H1 (cell line): ENCODE results near the gene PLXNA4.

Source experiments
- ATF3 ChIP-seq: IDR thresholded peaks from 2 replicates; pipeline ENCODE4 v1.6.1; 2011; ENCODE audit warnings: low read depth, mild to moderate bottlenecking, low read length; ENCODE audit not compliant: insufficient read depth
- CEBPB ChIP-seq: IDR thresholded peaks from 2 replicates; pipeline ENCODE4 v1.6.1; 2012; ENCODE audit warnings: low read depth, low read length
- E2F6 ChIP-seq: IDR thresholded peaks from 2 replicates; pipeline ENCODE4 v1.6.1; 2012; ENCODE audit warnings: inconsistent platforms
- EGR1 ChIP-seq: IDR thresholded peaks from 2 replicates; pipeline ENCODE4 v1.6.1; 2011; ENCODE audit warnings: low read depth, low read length, borderline replicate concordance
- EP300 ChIP-seq, 2 experiments: IDR thresholded peaks; 1 replicate in 1 of 2; 2 replicates in 1 of 2; pipeline ENCODE4 v1.6.1; 2011 to 2012; ENCODE audit warnings: low read depth in 2 of 2, low read length in 2 of 2, mild to moderate bottlenecking in 2 of 2, borderline replicate concordance in 1 of 2, inconsistent platforms in 1 of 2, moderate library complexity in 1 of 2
- EZH2 ChIP-seq: fragments of 200-600 bp; sonication (generic); IDR thresholded peaks from 2 replicates; pipeline ENCODE4 v1.7.1; 2012; ENCODE audit warnings: low read depth, mild to moderate bottlenecking, moderate library complexity, low read length, inconsistent platforms; ENCODE audit not compliant: severe bottlenecking
- MAX ChIP-seq: IDR thresholded peaks from 2 replicates; pipeline ENCODE4 v1.6.1; 2012; ENCODE audit warnings: inconsistent platforms
- POLR2A ChIP-seq, 2 experiments: IDR thresholded peaks; 1 replicate in 1 of 2; 2 replicates in 1 of 2; pipeline ENCODE4 v1.6.1; 2011; ENCODE audit warnings: low read depth in 2 of 2, low read length in 2 of 2, mild to moderate bottlenecking in 2 of 2; ENCODE audit errors: control extremely low read depth in 1 of 2
- RBBP5 ChIP-seq: IDR thresholded peaks from 2 replicates; pipeline ENCODE4 v1.7.1; 2012; ENCODE audit warnings: low read depth, mild to moderate bottlenecking, inconsistent platforms, low read length, moderate library complexity, borderline replicate concordance
- TAF1 ChIP-seq: IDR thresholded peaks from 2 replicates; pipeline ENCODE4 v1.6.1; 2011; ENCODE audit warnings: mild to moderate bottlenecking, low read depth, low read length
- TF ChIP-seq, protein P1 (sequence below), 3 experiments: IDR thresholded peaks; 1 replicate in 2 of 3; 2 replicates in 1 of 3; pipeline versions ENCODE4 v1.5.1 to v1.6.1; 2011; ENCODE audit warnings: low read length in 3 of 3, mild to moderate bottlenecking in 3 of 3, inconsistent platforms in 2 of 3, low read depth in 1 of 3, moderate library complexity in 1 of 3; ENCODE audit not compliant: insufficient read depth in 1 of 3; ENCODE audit errors: control extremely low read depth in 1 of 3

DNA sequence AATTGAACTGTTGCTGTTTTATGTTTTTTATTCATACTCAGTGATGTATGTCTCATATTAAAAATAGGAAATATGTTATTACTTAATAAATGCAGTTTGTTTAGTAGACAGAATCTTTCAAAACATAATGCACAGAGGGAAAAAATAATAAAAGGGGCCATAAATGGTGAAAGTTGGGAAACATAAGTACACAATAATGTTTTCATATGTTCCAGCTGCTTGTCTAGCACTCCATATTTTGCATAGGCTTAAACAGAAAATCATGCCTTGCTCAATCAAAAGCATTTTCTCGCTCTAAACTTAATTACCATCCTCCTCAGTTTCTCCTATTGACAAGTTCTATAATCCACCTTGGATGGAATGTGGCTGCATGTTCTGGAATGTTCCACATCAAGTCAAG, 333.2 kb downstream of the PLXNA4 start:
- no peak for TF ChIP-seq RBBP5
- no peak for TF ChIP-seq MAX
- TF ChIP-seq POLR2A (IDR thresholded peaks at IDR 0.05; ENCODE audit: control extremely low read depth in 1 of 2, low read depth in 2 of 2, low read length in 2 of 2): no peak
- no peak for TF ChIP-seq E2F6
- TF ChIP-seq EP300 (IDR thresholded peaks at IDR 0.05; ENCODE audit: borderline replicate concordance in 1 of 2, low read depth in 2 of 2, low read length in 2 of 2): no peak
- TF ChIP-seq CEBPB: no peak
- no peak for TF ChIP-seq ATF3
- TF ChIP-seq TAF1: no peak
- TF ChIP-seq, protein P1, sequence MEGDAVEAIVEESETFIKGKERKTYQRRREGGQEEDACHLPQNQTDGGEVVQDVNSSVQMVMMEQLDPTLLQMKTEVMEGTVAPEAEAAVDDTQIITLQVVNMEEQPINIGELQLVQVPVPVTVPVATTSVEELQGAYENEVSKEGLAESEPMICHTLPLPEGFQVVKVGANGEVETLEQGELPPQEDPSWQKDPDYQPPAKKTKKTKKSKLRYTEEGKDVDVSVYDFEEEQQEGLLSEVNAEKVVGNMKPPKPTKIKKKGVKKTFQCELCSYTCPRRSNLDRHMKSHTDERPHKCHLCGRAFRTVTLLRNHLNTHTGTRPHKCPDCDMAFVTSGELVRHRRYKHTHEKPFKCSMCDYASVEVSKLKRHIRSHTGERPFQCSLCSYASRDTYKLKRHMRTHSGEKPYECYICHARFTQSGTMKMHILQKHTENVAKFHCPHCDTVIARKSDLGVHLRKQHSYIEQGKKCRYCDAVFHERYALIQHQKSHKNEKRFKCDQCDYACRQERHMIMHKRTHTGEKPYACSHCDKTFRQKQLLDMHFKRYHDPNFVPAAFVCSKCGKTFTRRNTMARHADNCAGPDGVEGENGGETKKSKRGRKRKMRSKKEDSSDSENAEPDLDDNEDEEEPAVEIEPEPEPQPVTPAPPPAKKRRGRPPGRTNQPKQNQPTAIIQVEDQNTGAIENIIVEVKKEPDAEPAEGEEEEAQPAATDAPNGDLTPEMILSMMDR (IDR thresholded peaks at IDR 0.05; ENCODE audit: control extremely low read depth in 1 of 3, insufficient read depth in 1 of 3, low read depth in 1 of 3, low read length in 3 of 3): no peak
- no peak for TF ChIP-seq EGR1
- no peak for TF ChIP-seq EZH2
